Astrocyte (in vitro differentiated cells and primary cell): ENCODE results near the gene PDSS2.

Experiments
- EZH2 ChIP-seq: IDR thresholded peaks from 2 replicates; pipeline ENCODE4 v1.6.1; 2012; ENCODE audit warnings: mild to moderate bottlenecking, low read length, inconsistent platforms; ENCODE audit not compliant: insufficient read depth
- TF ChIP-seq, protein P1 (sequence below): IDR thresholded peaks from 2 replicates; pipeline ENCODE4 v1.5.1; 2011; ENCODE audit warnings: low read depth, mild to moderate bottlenecking, inconsistent platforms, low read length, moderate library complexity; ENCODE audit not compliant: insufficient read depth

GRCh38 chr6:107202876-107203468, 256.4 kb downstream of the PDSS2 start:
- TF ChIP-seq EZH2, result no peak
- TF ChIP-seq, protein P1, sequence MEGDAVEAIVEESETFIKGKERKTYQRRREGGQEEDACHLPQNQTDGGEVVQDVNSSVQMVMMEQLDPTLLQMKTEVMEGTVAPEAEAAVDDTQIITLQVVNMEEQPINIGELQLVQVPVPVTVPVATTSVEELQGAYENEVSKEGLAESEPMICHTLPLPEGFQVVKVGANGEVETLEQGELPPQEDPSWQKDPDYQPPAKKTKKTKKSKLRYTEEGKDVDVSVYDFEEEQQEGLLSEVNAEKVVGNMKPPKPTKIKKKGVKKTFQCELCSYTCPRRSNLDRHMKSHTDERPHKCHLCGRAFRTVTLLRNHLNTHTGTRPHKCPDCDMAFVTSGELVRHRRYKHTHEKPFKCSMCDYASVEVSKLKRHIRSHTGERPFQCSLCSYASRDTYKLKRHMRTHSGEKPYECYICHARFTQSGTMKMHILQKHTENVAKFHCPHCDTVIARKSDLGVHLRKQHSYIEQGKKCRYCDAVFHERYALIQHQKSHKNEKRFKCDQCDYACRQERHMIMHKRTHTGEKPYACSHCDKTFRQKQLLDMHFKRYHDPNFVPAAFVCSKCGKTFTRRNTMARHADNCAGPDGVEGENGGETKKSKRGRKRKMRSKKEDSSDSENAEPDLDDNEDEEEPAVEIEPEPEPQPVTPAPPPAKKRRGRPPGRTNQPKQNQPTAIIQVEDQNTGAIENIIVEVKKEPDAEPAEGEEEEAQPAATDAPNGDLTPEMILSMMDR, result no peak
